ENCODE data around the gene CCNG2. TPM values are rescaled to one million over a fixed set of nuclear protein-coding genes. Genes with fewer than 3 reads are reported as not detected.

CCNG2 gene
- total and polyA plus RNA-seq, 4 donors = 1.2 to 10.8 (median 4.1) TPM

GRCh38 chr4:77145842-77146185 is 11.2 kb upstream of the CCNG2 start:
- TF ChIP-seq FOXA1 (IDR thresholded peaks at IDR 0.05) (no peak), EGR1 (IDR thresholded peaks at IDR 0.05; ENCODE audit: low read depth in 2 of 2) (no peak), ATF3 (IDR thresholded peaks at IDR 0.05) (no peak), FOXA2 (IDR thresholded peaks at IDR 0.05) (no peak), HNF4A (conservative IDR thresholded peaks at IDR 0.05) (no peak), SP1 (IDR thresholded peaks at IDR 0.05) (no peak), TAF1 (conservative IDR thresholded peaks at IDR 0.05) (no peak), GABPA (IDR thresholded peaks at IDR 0.05 in 1 of 2, conservative IDR thresholded peaks at IDR 0.05 in 1 of 2) (no peak), YY1 (IDR thresholded peaks at IDR 0.05) (no peak), NR2F2 (IDR thresholded peaks at IDR 0.05) (no peak), HNF4G (IDR thresholded peaks at IDR 0.05) (no peak), CTCF (IDR thresholded peaks at IDR 0.05; ENCODE audit: low read depth, low read length, missing input control) (no peak), JUND (IDR thresholded peaks at IDR 0.05) (no peak), RAD21 (IDR thresholded peaks at IDR 0.05) (no peak), RXRA (IDR thresholded peaks at IDR 0.05) (no peak)
- TF ChIP-seq, protein P1, sequence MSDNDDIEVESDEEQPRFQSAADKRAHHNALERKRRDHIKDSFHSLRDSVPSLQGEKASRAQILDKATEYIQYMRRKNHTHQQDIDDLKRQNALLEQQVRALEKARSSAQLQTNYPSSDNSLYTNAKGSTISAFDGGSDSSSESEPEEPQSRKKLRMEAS (IDR thresholded peaks at IDR 0.05) = no peak
- TF ChIP-seq, protein P2, sequence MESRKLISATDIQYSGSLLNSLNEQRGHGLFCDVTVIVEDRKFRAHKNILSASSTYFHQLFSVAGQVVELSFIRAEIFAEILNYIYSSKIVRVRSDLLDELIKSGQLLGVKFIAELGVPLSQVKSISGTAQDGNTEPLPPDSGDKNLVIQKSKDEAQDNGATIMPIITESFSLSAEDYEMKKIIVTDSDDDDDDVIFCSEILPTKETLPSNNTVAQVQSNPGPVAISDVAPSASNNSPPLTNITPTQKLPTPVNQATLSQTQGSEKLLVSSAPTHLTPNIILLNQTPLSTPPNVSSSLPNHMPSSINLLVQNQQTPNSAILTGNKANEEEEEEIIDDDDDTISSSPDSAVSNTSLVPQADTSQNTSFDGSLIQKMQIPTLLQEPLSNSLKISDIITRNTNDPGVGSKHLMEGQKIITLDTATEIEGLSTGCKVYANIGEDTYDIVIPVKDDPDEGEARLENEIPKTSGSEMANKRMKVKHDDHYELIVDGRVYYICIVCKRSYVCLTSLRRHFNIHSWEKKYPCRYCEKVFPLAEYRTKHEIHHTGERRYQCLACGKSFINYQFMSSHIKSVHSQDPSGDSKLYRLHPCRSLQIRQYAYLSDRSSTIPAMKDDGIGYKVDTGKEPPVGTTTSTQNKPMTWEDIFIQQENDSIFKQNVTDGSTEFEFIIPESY (IDR thresholded peaks at IDR 0.05) = no peak
- TF ChIP-seq, protein P3, sequence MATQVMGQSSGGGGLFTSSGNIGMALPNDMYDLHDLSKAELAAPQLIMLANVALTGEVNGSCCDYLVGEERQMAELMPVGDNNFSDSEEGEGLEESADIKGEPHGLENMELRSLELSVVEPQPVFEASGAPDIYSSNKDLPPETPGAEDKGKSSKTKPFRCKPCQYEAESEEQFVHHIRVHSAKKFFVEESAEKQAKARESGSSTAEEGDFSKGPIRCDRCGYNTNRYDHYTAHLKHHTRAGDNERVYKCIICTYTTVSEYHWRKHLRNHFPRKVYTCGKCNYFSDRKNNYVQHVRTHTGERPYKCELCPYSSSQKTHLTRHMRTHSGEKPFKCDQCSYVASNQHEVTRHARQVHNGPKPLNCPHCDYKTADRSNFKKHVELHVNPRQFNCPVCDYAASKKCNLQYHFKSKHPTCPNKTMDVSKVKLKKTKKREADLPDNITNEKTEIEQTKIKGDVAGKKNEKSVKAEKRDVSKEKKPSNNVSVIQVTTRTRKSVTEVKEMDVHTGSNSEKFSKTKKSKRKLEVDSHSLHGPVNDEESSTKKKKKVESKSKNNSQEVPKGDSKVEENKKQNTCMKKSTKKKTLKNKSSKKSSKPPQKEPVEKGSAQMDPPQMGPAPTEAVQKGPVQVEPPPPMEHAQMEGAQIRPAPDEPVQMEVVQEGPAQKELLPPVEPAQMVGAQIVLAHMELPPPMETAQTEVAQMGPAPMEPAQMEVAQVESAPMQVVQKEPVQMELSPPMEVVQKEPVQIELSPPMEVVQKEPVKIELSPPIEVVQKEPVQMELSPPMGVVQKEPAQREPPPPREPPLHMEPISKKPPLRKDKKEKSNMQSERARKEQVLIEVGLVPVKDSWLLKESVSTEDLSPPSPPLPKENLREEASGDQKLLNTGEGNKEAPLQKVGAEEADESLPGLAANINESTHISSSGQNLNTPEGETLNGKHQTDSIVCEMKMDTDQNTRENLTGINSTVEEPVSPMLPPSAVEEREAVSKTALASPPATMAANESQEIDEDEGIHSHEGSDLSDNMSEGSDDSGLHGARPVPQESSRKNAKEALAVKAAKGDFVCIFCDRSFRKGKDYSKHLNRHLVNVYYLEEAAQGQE (IDR thresholded peaks at IDR 0.05) = no peak
- DNase-seq (ENCODE audit: low spot score) = no peak
- no peak overlapping the region for H3K9ac ChIP-seq (ENCODE audit: low read depth in 1 of 2, low read length in 2 of 2)
- H3K9me3 ChIP-seq (ENCODE audit: control insufficient read depth in 4 of 4, low read length in 3 of 4) = no peaks in the 10 kb centered on the region
- peaks cover 0 to 2% (median 0%) of the 10 kb centered on the region in 4 donors for H3K4me1 ChIP-seq (ENCODE audit: control insufficient read depth in 4 of 4, insufficient read depth in 4 of 4, low read length in 3 of 4)
- H3K27me3 ChIP-seq (ENCODE audit: control insufficient read depth in 4 of 4, insufficient read depth in 4 of 4, low read length in 3 of 4) = no peaks in the 10 kb centered on the region
- H3K4me3 ChIP-seq (ENCODE audit: low read depth in 1 of 3, low read length in 3 of 3) = no peak overlapping the region
- no peaks in the 10 kb centered on the region for H3K36me3 ChIP-seq (ENCODE audit: control insufficient read depth in 4 of 4, insufficient read depth in 3 of 4, low read depth in 1 of 4, low read length in 3 of 4)
- 68% methylated on average over 1 of the region's 1 CpG for WGBS
- H3K27ac ChIP-seq (ENCODE audit: low read depth in 1 of 2, low read length in 2 of 2) = no peak overlapping the region
